Endothelial cell of umbilical vein (primary cell): ENCODE results near the gene CAMK2D.

Experiments
- EZH2 ChIP-seq: IDR thresholded peaks from 2 replicates; pipeline ENCODE4 v1.6.1; 2012; ENCODE audit warnings: borderline replicate concordance, low read depth, mild to moderate bottlenecking, moderate library complexity, low read length, inconsistent platforms; ENCODE audit not compliant: severe bottlenecking
- JUN ChIP-seq: IDR thresholded peaks from 2 replicates; pipeline ENCODE4 v1.6.1; 2011; ENCODE audit warnings: borderline replicate concordance, low read depth; ENCODE audit not compliant: insufficient read length, insufficient read depth
- MYC ChIP-seq: IDR thresholded peaks from one replicate; pipeline ENCODE4 v1.6.1; 2011; ENCODE audit warnings: mild to moderate bottlenecking, low read depth, low read length
- POLR2A ChIP-seq: IDR thresholded peaks from 2 replicates; pipeline ENCODE4 v1.6.1; 2012; ENCODE audit warnings: low read depth, mild to moderate bottlenecking, control low read depth, low read length
- POLR2AphosphoS5 ChIP-seq: IDR thresholded peaks from 2 replicates; pipeline ENCODE4 v1.6.1; 2012; ENCODE audit warnings: low read depth, mild to moderate bottlenecking, control low read depth, low read length, moderate library complexity; ENCODE audit not compliant: insufficient read depth
- TF ChIP-seq, protein P1 (sequence below), 2 donors: IDR thresholded peaks; 1 replicate in 1 of 2; 2 replicates in 1 of 2; pipeline ENCODE4 v1.5.1; 2011; ENCODE audit warnings: low read length in 2 of 2, mild to moderate bottlenecking in 2 of 2, moderate library complexity in 2 of 2, control low read depth in 1 of 2, inconsistent platforms in 1 of 2, low read depth in 1 of 2; ENCODE audit not compliant: insufficient read depth in 1 of 2; ENCODE audit errors: extremely low read depth in 1 of 2

- TF ChIP-seq POLR2A (no peak), JUN (no peak), EZH2 (no peak), POLR2AphosphoS5 (no peak), MYC (no peak)
- TF ChIP-seq, protein P1, sequence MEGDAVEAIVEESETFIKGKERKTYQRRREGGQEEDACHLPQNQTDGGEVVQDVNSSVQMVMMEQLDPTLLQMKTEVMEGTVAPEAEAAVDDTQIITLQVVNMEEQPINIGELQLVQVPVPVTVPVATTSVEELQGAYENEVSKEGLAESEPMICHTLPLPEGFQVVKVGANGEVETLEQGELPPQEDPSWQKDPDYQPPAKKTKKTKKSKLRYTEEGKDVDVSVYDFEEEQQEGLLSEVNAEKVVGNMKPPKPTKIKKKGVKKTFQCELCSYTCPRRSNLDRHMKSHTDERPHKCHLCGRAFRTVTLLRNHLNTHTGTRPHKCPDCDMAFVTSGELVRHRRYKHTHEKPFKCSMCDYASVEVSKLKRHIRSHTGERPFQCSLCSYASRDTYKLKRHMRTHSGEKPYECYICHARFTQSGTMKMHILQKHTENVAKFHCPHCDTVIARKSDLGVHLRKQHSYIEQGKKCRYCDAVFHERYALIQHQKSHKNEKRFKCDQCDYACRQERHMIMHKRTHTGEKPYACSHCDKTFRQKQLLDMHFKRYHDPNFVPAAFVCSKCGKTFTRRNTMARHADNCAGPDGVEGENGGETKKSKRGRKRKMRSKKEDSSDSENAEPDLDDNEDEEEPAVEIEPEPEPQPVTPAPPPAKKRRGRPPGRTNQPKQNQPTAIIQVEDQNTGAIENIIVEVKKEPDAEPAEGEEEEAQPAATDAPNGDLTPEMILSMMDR (IDR thresholded peaks at IDR 0.05; ENCODE audit: extremely low read depth in 1 of 2, insufficient read depth in 1 of 2, low read depth in 1 of 2, low read length in 2 of 2): no peak
Measured at GRCh38 chr4:113707048-113707447, 54.5 kb downstream of the CAMK2D start.
